GM19025 (cell line): ENCODE data around the gene MTX1.
A peak's percentile ranks its signal among the peaks of the same experiment; 100 is the strongest.
"Not testable (repeated sequence)": the region's sequence is repeated elsewhere in the genome, so short reads cannot be mapped to it uniquely, and the experiment has no call there.

Experiments
- ATAC-seq: cut with Tn5 transposase; IDR thresholded peaks from one replicate; pipeline ENCODE4 v1.9.1; 2021; ENCODE audit warnings: mild to moderate bottlenecking, low read depth, moderate library complexity; ENCODE audit not compliant: unreplicated experiment

Gene MTX1

GRCh38 chr1:155208541-155209311 lies at the start of gene MTX1:
TSS of gene MTX1 (plus strand) at chr1:155208695. CDS start at chr1:155208805, 110 bp downstream.
- ATAC-seq, result peak; percentile 72

GRCh38 chr1:155158991-155159390 lies 49.5 kb upstream of the MTX1 start:
- ATAC-seq, result no peak

- no peak for ATAC-seq
These were observed 48.4 kb upstream of the MTX1 start for GRCh38 chr1:155160128-155160527.

GRCh38 chr1:155162631-155163030 lies 45.9 kb upstream of the MTX1 start:
- not testable (repeated sequence) for ATAC-seq

GRCh38 chr1:155163785-155164184 lies 44.7 kb upstream of the MTX1 start:
- not testable (repeated sequence) for ATAC-seq

GRCh38 chr1:155164625-155165024 lies 43.9 kb upstream of the MTX1 start:
- ATAC-seq, result not testable (repeated sequence)

GRCh38 chr1:155166051-155166470 lies 42.4 kb upstream of the MTX1 start:
- ATAC-seq, result no peak

GRCh38 chr1:155166471-155167165 lies 41.9 kb upstream of the MTX1 start:
- no peak for ATAC-seq

GRCh38 chr1:155167166-155168104 lies 41.1 kb upstream of the MTX1 start:
- peak; percentile 59 for ATAC-seq

- not testable (repeated sequence) for ATAC-seq
These were observed 40.4 kb upstream of the MTX1 start for GRCh38 chr1:155168105-155168445.

- ATAC-seq, result no peak
These were observed 39.9 kb upstream of the MTX1 start for GRCh38 chr1:155168456-155169210.

GRCh38 chr1:155169541-155169940 lies 39.0 kb upstream of the MTX1 start:
- no peak for ATAC-seq

GRCh38 chr1:155170101-155170785 lies 38.3 kb upstream of the MTX1 start:
- no peak for ATAC-seq

GRCh38 chr1:155170806-155171205 lies 37.7 kb upstream of the MTX1 start:
- no peak for ATAC-seq

GRCh38 chr1:155171836-155172731 lies 36.4 kb upstream of the MTX1 start:
- ATAC-seq, result peak; percentile 16

- peak; percentile 67 for ATAC-seq
These were observed 35.6 kb upstream of the MTX1 start, which contains the start of gene KRTCAP2 for GRCh38 chr1:155172732-155173477. TSS of gene KRTCAP2 (minus strand) at chr1:155173304. CDS start at chr1:155173224, 80 bp downstream.

GRCh38 chr1:155173478-155174323 lies 34.8 kb upstream of the MTX1 start, which contains the start of gene TRIM46:
TSS of gene TRIM46 (plus strand) at chr1:155173849. CDS start at chr1:155173967, 118 bp downstream.
- no peak for ATAC-seq
